HG03378 (cell line): Measurements from ENCODE around the gene SLC13A2.

Experiments
- ATAC-seq: cut with Tn5 transposase; IDR thresholded peaks from one replicate; pipeline ENCODE4 v1.9.1; 2021; ENCODE audit warnings: mild to moderate bottlenecking, moderate library complexity; ENCODE audit not compliant: unreplicated experiment

Gene SLC13A2

DNA sequence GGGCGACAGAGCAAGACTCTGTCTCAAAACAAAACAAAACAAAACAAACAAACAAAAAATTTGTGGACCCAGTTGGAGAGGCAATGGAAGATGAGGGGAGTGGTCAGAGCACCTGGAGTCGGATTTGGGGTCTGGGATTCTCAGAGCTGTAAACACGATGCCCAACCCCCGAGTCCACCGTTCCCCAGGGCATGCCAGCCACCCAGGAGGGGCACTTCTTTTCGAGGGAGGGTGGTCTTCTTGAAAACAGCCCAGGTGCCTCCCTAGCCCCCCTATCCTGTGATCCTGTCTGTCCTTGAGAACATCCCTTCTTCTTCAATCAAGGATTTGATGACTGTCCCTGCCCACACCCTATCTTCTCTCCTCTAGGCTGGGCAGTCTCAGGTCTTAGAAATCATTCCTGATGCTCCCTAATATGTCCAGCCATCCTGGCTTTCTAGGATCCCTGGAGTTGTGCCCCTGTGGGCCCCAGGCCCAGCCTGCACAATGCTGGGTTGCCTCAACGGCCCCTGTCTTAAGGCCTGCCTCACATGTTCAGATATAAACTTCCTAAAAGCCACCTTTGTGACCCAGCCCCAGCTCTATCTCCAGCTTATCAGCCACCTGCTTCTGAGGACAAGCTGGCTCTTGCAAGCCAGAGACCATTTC lies 3.1 kb upstream of the SLC13A2 start:
- no peak for ATAC-seq

DNA sequence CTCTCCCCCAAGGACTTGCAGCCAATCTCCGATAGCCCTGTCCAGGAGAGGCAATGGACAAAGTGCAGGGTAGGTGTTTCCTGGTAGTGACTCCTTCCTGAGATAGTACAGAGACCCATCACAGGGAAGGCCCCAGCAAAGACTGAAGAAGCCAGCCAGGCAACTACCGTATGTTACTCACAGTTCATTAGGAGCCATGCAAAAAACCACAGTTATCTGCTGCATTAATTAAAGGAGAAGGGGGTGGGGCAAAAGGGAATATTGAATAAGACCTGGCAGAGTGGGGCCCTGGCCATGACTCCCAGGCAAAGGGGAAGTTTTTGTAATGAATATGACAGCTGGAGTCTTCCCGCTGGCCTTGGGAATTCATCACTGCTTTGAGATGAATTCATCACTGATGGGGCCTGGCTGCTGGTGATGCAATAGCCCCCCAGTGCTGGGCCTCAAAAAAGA lies 2.5 kb upstream of the SLC13A2 start:
- ATAC-seq = no peak

DNA sequence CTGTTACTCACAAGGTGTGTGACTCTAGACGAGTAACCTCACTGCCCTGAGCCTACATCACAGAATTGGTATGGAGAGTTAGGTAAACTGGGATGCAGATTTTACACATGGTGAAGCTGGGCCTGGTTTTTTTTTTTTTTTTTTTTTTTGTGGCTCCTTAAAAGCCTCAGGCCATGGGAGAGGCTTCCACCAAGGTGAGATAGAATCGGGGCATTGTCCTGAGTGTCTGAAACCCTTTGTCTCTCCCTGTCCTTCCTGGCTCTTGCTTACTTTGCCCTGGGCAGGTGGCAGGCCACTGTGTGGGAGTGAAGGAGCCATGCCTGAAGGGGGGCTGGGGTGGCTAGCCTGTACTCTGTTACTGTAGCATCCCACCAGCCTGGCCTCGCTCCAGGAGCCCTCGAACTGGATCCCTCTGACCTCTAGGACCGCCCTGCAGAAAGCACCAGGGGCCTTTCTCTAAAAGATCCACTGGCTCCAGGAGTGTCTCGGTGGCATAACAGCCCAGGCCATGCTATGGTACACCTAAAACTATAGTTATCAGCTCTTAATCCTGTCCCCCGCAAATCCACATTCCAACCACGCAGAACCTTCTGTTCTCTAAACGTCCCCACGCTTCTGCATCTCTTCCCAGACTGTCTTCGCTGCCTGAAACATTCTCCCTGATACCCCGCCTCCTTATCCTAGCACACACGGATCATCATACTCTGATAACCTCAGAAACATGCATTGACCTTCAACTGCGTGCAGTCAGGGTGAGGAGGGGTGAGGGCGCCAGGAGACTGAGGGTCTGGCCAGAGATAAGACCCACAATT lies 1.7 kb upstream of the SLC13A2 start:
- no peak for ATAC-seq

DNA sequence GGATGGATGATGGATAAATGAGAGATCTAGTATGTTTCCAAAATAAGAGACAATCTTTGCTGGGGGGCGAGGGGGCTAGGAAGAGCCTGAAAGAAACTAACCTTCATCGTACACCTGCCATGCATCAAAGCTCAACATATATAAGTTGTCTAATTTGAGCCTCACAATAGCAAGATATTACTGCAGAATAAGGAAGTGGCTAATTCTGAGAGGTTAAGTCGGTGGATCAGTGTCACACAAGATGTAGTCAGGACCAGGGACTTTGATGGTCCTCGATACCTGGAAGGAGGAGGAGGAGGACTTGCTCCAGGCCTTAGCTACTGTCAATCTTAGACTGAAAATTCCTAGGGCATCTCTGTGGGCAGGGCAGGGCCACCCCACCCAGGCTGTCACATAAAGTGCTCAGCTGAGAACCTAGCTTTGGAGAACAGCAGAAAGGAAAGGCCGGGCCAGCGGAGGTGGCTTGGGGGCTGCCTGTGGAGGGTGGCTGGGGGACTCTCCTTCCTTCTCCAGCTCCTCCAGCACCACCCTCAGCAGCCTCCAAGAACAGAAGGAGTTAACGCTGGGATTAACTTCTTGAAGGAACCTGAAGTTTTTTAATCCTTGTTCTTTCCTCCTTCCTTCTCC lies 460 bp upstream of the SLC13A2 start:
- no peak for ATAC-seq

DNA sequence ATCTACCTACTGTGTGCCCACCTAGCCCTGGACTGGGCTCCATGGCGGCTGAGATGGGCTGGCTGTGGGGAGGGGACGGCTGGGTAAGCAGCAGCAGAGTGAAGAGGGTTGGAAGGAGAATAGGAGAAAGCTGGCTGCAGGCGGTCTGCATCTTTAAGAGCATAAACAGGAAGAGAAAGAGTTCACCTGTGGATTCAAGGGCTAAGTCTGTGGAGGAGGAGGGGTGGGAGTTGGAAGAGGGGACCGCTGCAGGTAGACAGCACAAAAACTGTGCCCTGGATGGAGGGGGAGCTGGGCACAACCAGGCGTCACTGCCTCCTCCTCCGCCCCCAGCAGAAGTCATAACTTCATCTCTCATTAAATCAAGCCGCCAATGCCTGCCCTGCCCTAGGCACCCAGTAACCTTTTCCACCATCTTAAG lies 677 bp downstream of the SLC13A2 start:
- ATAC-seq = no peak

DNA sequence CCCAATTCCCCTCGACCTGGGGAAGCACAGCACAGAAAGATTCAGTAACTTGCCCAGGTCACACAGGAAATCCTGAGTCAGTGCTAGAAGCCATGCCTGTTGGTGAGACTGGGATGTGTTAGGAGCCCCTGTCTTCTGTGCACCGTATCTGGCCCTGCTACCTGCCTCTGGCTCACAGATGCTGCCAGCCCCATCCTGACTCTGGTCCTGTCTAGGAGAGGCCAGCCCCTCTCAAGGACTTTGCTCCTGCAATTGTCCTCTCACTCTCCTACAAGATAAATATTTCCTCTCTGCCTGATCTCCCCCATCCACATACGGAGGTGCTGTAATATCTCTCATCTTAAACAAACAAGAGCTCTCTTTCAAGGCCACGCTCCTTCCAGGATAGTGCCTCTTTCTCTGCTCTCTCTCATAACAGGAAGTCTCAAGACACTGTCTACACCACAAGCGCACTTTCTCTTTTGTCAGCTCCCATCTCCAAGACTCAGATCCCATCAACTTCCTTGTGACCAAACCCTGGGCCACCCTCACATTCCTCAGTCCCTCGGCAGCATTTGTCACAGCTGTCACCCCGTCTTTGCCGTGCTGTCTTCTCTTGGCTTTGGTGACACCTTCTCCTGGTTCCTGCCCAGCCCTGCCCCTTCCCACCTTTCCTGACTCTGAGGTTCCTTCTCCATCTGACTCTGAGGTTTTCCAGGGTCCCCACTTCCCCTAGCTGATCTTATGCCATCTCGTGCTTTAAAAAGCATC lies 1.9 kb downstream of the SLC13A2 start:
- no peak for ATAC-seq

DNA sequence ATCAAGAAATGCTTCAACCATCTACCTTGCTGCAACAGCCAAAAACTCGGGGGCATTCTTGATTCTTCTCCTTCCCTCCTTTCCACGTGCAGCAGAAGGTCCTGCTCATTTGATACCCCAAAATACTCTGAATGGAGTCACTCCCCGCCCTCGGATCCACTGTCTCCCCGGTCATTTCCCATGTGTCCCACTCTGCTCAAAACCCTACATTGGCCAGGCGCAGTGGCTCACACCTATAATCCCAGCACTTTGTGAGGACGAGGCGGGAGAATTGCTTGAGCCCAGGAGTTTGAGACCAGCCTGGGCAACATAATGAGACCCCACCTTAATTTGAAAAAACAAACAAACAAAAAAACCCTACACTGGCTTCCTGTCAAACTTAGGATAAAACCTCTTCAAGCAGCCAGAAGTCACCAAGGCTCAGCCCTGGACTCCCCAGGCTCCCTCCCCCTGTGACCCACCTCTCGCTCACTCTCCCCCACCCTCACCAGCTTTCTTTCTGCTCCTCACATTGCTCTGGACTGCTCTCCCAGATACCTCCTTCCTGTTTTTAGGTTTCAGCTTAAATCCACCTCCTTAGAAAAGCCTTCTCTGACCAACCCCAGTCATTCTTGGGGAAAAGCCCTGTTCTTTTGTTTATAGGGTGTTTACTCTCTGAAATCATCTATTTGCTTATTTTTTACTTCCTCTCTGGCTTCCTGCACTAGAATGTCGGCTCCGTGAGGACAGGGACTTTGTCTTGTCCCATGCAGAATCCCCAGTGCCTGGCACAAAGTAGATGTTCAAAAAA lies 2.8 kb downstream of the SLC13A2 start:
- ATAC-seq = no peak

DNA sequence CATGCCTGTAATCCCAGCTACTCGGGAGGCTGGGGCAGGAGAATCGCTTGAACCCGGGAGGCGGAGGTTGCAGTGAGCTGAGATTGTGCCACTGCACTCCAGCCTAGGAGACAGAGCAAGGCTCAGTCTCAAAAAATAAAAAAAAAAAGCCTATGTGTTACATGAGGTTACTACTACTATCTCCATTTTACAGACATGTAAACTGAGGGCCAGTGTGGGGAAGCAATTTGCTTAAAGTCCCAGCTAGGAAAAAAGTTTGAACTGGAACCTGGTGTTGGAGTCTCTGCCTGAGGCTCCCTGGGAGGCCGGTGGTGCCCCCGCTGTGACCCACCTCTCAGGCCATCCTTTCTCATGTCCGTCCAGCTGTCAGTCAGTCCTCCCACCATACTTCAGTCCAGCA lies 4.5 kb downstream of the SLC13A2 start:
- no peak for ATAC-seq

DNA sequence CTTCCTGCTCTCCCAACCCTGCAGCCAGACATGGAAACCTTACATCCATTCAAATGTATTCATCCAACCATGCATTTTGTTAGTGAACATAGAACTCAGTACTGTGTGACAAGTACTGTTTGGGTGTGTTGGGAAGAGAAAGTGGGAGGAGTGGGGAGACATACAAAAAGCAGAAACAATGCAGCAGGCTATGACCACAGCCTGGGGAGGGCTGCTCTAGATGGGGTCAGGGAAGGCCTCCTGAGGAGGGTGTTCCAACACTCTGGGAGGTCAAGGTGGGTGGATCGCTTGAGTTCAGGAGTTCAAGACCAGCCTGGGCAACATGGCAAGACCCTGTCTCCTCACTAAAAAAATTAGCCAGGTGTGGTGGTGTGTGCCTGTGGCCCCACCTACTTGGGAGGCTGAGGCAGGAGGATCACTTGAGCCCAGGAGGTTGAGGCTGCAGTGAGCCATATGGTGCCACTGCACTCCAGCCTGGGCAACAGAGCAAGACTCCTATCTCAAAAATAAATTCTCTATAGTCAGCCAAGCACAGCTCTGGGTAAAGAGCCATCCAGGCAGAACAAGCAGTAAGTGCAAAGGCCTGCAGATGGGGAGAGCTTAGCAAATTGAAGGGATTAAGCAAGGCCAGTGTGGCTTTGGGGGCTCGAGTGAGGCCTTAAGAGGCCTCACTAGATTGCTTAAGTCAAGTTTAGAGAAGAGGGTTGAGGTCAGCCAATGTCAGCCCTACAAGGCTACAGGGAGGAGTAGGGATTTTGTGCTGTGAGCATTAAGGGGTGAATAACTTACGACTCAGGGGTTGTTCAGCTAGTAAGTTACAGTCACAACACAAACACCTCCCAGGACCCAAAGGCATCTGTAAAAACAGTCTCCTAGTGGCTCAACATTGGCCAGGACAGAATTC lies 5.5 kb downstream of the SLC13A2 start:
- ATAC-seq = no peak

DNA sequence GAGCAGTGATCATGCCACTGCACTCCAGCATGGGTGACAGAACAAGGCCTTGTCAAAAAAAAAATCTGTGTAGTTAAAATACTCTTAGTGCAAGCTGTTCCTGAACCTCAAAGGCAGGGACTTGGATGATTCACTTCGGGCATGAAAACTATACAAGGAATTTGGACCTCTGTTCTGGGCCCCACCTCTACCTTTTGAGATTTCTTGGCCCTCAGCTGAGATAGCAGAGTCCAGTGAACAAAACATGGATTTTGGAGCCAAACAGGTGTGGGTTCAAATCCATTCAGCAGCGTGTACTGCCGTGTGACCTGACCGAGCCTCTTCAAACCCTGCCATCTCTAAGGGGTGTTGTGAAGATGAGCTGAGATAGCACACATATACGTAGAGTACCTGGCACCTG lies 6.8 kb downstream of the SLC13A2 start:
- ATAC-seq = no peak

DNA sequence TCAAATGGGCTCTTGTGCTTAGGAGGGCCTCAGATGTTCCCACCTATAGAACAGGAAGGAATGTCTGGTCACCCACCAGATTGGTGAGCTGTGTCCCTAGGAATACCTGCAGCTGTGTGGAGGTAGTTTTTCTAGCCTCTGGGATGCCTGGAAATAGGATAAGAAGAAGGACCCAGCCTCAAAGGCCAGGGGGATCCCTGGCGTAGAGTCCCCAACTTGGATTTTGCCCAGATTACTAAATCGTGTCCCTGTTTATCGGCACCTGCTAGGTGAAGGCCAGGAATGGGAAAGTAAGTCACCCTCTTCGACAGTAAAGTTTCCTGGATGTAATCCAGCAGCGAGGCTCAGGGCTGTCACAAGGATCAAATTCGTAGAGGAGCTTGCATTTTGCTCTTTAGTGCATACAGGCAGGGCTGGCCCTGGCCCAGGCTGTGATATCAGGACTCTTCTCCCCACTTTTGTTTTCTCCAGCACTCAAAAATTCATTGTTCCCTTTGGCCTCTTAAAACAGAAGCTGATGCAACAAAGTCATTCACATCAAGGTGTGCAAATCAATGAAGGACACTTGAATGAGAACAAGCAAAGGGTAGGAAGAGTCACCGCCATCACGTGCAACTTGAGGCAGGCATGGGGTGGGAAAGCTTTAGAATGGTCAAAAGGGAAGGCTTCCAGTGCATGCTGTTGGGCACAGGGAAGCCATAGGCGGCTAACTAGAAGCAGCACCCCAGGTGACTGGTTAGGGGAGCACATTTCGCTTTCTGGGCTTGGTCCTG lies 7.5 kb downstream of the SLC13A2 start:
- no peak for ATAC-seq

DNA sequence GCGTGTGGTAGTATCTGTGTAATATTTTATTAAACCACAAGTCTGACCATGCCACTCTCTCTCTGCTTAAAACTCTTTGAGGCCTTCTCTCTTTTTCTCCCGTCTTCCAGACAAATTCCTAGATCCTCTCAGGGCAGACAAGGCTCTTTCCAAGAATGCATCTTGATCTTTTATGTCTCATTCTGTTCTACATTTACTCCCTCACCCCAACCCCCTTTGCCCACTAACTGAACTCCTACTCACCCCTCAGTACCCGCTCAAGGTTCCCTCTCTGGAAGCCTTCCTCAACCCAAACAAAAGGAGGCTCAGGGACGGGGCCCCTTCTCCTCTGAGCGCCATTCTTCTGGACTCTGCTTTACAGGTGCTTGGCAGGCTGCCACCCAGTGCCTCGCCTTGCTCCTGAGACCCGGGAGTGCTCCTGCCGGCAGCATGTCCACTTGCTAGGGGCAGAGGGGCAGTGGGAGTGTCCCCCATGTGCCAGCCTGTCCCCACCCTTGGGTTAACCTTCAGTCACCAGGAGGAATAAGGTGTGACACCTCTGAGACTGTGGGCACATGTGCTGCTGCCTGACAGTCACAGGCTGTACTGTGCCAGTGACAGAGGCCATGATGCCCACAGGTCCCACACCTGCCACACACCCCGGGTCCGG lies 9.2 kb downstream of the SLC13A2 start:
- ATAC-seq = no peak

DNA sequence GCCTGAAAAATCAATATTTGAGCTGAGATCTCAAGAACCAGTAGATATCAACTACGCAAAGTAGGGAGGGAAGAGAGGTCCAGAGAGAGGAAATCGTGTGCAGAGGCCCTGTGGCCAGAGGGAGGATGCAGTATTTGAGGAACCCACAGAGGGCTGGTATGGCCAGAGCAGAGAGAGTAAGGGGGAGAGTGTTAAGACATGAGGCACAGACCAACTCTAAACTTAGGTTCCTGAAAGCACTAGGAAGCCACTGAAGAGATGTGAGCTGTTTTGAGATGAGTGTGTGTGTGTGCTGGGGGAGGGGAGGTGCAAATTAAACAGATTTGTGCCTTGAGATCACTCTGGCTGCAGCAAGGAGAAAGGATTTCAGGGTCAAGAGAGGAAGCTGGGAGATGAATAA lies 10.9 kb downstream of the SLC13A2 start:
- peak; percentile 81 for ATAC-seq

DNA sequence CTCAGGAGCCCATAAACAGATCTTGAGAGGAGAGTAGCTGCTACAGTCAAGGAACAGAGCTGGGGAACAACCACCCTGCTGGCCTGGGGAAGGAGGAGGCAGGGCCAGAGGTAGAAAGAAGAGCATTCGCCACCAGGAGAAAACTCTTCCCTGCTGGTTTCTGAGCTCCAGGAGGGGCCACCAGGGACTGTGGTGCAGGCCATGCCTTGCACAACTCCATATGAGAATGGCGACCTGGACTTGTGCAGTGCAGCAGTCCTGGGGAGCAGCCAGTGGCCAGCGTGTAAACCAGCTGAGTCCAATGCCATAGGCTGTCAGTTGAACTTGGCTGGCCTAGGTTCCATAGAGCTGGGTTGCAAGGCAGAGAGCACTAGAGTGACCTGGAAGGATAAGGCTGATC lies 11.6 kb downstream of the SLC13A2 start:
- ATAC-seq = no peak

DNA sequence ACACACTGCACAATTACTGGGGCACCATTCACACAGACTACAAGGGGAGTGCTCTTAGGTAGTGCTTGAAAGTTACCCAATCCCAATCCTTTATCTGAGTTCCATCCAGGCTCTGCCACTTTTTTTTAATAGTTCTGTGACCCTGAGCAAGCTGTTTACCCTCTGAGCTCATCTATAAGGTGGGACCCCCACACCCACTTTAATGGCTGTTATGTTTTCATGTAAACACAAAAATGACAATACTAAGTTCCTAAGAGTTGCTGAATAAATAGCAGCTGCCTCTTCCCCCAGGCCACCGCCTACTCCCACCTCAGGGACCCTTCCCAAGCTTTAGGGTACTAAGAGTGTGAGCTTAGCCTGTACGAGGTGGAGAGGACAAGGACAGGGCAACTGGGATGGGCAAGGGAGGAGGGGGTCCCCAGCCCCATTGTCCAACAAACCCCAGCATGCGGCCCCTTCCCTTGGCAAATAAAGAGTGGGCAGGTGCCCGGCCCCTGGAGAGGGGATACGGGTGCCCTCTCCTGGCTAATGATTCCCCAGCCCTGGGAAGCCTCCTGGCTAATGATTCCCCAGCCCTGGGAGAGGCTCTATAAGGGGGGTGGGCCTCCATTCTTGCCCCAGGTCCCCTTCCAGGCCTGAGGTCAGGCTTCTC lies 14.6 kb downstream of the SLC13A2 start:
- no peak for ATAC-seq

DNA sequence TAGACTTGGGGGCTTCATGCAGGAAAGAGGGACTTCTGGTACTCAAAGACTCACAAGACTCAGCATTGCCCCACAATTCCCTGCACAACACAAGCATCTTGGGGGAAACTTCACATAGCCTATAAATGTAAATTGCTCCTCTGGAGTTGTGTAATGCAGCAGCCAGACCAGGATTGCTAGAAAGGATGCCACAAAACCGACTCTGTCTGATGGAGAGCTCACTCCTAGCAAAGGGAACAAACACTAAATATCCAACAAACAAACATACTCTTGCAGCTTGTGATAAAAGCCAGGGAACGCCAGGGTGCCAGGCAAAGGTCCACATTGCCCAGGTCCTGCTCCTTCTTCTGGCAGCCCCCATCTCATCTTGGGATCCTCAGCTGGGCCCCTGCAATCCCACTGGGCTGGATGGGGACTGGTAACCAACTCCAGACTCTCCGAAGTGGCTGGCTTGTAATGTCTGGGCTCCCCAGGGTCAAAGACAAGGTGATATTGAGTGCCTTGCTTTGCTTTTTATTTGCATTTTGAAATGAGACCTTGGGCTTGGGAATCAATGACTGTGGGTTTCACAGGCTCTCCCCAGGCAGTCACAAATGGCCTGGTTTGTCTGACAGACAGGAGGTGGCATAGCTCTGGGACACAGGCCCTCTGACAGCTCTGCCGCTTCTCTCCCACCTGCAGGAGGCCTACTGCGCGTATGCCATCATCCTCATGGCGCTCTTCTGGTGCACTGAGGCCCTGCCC lies 15.3 kb downstream of the SLC13A2 start:
- no peak for ATAC-seq

DNA sequence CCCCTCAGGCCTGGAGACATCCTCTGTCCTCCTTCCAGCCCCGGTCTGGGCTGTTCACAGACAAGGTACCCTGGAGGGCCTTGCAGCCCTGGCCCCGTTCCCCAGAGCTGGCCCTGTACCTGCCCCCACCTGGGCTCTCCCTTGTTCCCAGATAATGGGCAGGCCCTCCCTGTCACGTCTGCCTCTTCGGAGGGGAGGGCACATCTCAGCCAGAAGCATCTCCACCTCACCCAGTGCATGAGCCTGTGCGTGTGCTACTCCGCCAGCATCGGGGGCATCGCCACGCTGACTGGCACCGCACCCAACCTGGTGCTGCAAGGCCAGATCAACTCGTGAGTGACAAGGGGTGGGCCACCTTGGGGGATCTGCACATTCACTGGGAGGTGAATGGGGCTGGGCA lies 17.8 kb downstream of the SLC13A2 start:
- no peak for ATAC-seq
